NCI-H526 (cell line): ENCODE measurements around the gene ZNF581.

Experiments
- DNase-seq, 2 experiments: peaks; one replicate each; lab custom pipeline; 2025; lab: John Stamatoyannopoulos, UW

The ZNF581 gene

GRCh38 chr19:55666343-55667005 is 23.0 kb downstream of the ZNF581 start:
- no peak for DNase-seq

GRCh38 chr19:55667006-55667381 is 23.5 kb downstream of the ZNF581 start:
- DNase-seq = no peak

GRCh38 chr19:55667511-55667910 is 24.1 kb downstream of the ZNF581 start:
- DNase-seq = no peak

- DNase-seq = no peak
These were observed 24.5 kb downstream of the ZNF581 start for GRCh38 chr19:55667958-55668357.

GRCh38 chr19:55668603-55669348 is 25.3 kb downstream of the ZNF581 start:
- no peak for DNase-seq

GRCh38 chr19:55669418-55670279 is 26.2 kb downstream of the ZNF581 start:
- no peak for DNase-seq

GRCh38 chr19:55670280-55671053 is 27.0 kb downstream of the ZNF581 start:
- DNase-seq = peak in 1 of 2 experiments; percentile 34

GRCh38 chr19:55671054-55671378 is 27.6 kb downstream of the ZNF581 start:
- DNase-seq = no peak

- no peak for DNase-seq
These were observed 29.0 kb downstream of the ZNF581 start for GRCh38 chr19:55672418-55672817.

GRCh38 chr19:55673465-55673864 is 30.0 kb downstream of the ZNF581 start:
- no peak for DNase-seq

GRCh38 chr19:55673889-55674288 is 30.4 kb downstream of the ZNF581 start:
- no peak for DNase-seq

GRCh38 chr19:55674459-55674840 is 31.0 kb downstream of the ZNF581 start:
- no peak for DNase-seq

- peak; percentile 94 to 99 for DNase-seq
These were observed 31.6 kb downstream of the ZNF581 start, which contains the start of gene EPN1 for GRCh38 chr19:55674841-55675660. EPN1 (plus strand) TSS chr19:55675226; CDS start chr19:55678628, 3,402 bp downstream.

GRCh38 chr19:55675661-55676354 is 32.4 kb downstream of the ZNF581 start:
- no peak for DNase-seq

- DNase-seq = no peak
These were observed 32.9 kb downstream of the ZNF581 start for GRCh38 chr19:55676383-55676782.

GRCh38 chr19:55676889-55677505 is 33.5 kb downstream of the ZNF581 start:
- DNase-seq = no peak

- no peak for DNase-seq
These were observed 34.2 kb downstream of the ZNF581 start for GRCh38 chr19:55677572-55678028.

- DNase-seq = no peak
These were observed 34.7 kb downstream of the ZNF581 start for GRCh38 chr19:55678121-55678671.
